Measurements from ENCODE around the gene CABP7.

The CABP7 gene

DNA sequence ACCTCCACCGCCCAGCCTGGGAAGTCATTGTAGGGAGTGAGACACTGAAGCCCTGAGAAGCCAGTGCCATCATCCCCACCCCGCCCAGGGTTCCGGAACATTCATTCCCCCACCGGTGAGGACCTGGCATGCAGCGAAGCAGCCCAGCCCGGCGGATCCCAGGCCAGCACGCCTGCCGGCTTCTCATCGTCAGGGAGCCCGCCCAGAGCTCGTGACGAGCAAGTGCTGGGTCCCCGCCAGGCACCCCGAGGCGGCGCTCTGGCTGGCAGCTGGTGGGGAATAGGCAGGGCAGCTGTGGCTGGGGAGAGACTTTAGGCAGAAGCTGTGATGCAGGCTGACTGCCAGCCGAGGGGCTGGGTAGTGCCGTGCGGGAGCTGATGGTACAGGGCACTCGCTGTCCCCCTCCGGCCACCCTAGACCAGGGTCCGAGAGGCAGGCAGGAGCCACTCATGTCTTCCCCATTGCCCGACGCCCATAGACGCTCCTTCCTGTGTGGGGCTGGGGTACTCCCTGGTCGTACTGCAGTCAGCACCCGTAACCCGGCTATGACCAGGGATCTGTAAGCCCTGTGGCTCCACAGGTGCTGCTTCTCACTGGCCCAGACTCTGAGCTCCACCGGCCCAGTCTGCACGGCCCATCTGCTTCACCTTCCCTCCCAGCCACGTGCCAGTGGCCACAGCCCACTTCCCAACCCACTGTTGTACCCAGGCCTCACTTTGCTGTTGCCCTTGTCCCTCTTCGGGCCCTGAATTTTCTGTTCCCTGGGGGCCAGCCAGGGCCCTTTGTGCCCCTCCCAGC is 24.5 kb upstream of the CABP7 start:
- Histone ChIP-seq H3K4me2 (ENCODE audit: insufficient read depth, low read length) (no peak overlapping the region), H3K36me3 (ENCODE audit: insufficient read depth, low read length) (peaks cover 73% of the 10 kb centered on the region), H3K4me1 (ENCODE audit: insufficient read depth, low read length) (no peaks in the 10 kb centered on the region), H3K27ac (ENCODE audit: low read length) (no peak overlapping the region), H3K4me3 (ENCODE audit: low read depth in 1 of 2, low read length in 2 of 2) (no peak overlapping the region), H3K9me3 (ENCODE audit: insufficient read depth, low read length, severe bottlenecking) (no peaks in the 10 kb centered on the region), H4K20me1 (ENCODE audit: insufficient read depth, low read length) (peaks cover 5% of the 10 kb centered on the region; the same call in 1 of the 2 replicates), H3K9ac (ENCODE audit: low read depth, low read length) (no peak overlapping the region), H2AFZ (ENCODE audit: low read depth, low read length) (no peak overlapping the region), H3K27me3 (ENCODE audit: insufficient read depth, low read length, poor library complexity) (no peaks in the 10 kb centered on the region), H3K79me2 (ENCODE audit: insufficient read depth, low read length) (no peaks in the 10 kb centered on the region)
- TF ChIP-seq, protein P1, sequence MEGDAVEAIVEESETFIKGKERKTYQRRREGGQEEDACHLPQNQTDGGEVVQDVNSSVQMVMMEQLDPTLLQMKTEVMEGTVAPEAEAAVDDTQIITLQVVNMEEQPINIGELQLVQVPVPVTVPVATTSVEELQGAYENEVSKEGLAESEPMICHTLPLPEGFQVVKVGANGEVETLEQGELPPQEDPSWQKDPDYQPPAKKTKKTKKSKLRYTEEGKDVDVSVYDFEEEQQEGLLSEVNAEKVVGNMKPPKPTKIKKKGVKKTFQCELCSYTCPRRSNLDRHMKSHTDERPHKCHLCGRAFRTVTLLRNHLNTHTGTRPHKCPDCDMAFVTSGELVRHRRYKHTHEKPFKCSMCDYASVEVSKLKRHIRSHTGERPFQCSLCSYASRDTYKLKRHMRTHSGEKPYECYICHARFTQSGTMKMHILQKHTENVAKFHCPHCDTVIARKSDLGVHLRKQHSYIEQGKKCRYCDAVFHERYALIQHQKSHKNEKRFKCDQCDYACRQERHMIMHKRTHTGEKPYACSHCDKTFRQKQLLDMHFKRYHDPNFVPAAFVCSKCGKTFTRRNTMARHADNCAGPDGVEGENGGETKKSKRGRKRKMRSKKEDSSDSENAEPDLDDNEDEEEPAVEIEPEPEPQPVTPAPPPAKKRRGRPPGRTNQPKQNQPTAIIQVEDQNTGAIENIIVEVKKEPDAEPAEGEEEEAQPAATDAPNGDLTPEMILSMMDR (IDR thresholded peaks at IDR 0.05; ENCODE audit: borderline replicate concordance, extremely low read depth, low read length, poor library complexity, severe bottlenecking): no peak
- TF ChIP-seq EZH2 (IDR thresholded peaks at IDR 0.05; ENCODE audit: borderline replicate concordance, low read depth, low read length, severe bottlenecking): no peak
- DNase-seq (no peak), ATAC-seq (ENCODE audit: insufficient read depth, low read depth) (no peak)

DNA sequence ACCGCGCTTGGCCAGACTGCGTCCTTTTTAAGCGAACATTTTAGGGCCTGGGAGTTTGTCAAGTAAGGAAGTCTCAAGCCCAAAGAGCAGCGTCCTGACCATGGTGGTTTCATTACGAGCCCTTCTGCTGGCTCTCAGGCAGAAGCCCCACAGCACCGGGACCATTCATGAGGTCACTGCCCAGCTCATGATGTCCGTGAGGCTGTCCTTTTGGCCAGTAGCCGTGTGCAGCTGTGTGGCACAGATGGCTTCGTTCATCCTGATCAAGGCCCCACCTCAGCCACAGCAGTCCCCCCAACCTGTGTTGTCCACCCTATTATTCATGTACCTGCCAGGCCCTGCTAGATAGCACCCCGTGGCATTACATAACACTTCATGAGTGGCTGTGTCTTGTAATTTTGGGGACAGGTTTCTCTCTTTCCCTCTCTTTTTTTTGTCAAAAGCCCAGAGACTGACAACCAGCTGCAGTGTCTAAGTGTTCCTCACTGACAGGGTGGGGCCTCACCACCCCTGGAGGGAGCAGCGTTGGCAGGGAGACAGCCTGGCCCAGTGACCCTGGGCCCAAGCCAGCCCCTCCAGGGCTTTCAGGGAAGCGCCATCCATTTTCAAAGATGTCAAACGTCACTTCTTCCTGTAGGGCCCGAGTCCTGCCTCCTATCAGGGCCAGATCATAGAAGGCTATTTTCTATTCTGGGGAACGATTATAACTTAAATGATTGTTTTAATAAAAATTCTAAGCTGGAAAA is 21.8 kb upstream of the CABP7 start:
- H3K4me1 ChIP-seq (ENCODE audit: insufficient read depth, low read length): no peaks in the 10 kb centered on the region
- no peak overlapping the region for H3K27ac ChIP-seq (ENCODE audit: low read length)
- H3K36me3 ChIP-seq (ENCODE audit: insufficient read depth, low read length): peaks cover 51% of the 10 kb centered on the region
- DNase-seq (no peak), ATAC-seq (ENCODE audit: insufficient read depth, low read depth) (no peak)
- H2AFZ ChIP-seq (ENCODE audit: low read depth, low read length): no peak overlapping the region
- no peaks in the 10 kb centered on the region for H3K27me3 ChIP-seq (ENCODE audit: insufficient read depth, low read length, poor library complexity)
- no peak overlapping the region for H3K4me2 ChIP-seq (ENCODE audit: insufficient read depth, low read length)
- no peaks in the 10 kb centered on the region for H3K79me2 ChIP-seq (ENCODE audit: insufficient read depth, low read length)
- TF ChIP-seq, protein P1 (IDR thresholded peaks at IDR 0.05; ENCODE audit: borderline replicate concordance, extremely low read depth, low read length, poor library complexity, severe bottlenecking): no peak
- no peak for TF ChIP-seq EZH2 (IDR thresholded peaks at IDR 0.05; ENCODE audit: borderline replicate concordance, low read depth, low read length, severe bottlenecking)
- no peak overlapping the region for H3K4me3 ChIP-seq (ENCODE audit: low read depth in 1 of 2, low read length in 2 of 2)
- H4K20me1 ChIP-seq (ENCODE audit: insufficient read depth, low read length): no peaks in the 10 kb centered on the region
- no peak overlapping the region for H3K9ac ChIP-seq (ENCODE audit: low read depth, low read length)
- no peaks in the 10 kb centered on the region for H3K9me3 ChIP-seq (ENCODE audit: insufficient read depth, low read length, severe bottlenecking)

DNA sequence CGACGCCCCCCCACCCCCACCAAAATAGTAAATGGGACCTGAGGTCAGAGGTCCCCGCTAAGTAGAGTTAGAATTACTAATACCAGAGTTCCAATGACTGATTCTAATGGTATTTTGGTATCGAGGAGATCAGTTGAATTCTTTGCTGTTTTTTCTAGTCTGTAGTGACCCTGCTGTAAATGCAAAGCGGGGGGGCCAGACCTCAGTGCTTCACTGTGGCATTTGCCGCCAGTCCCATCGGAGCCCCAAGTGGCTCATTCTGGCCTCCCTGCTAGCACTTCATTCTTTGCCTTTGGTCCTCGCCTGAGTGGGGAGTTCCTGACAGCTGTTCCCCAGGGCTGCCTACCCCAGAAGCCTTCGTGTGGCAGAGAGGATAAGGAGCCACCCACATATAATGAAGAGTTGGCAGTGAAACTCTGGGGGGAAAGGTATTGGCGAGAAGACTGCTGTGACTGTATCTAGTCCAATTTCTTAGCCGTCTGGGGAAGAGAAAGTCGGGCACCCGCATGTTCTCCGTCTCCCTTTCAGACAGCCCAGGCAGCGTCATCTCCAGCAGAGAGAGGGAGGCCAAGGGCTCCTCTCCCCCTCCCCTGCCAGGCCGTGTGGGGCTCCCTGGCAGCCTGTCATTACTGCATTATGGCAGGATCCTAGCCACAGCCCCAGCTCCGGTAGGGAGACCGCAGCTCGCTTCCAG is 19.4 kb upstream of the CABP7 start:
- TF ChIP-seq, protein P1 (IDR thresholded peaks at IDR 0.05; ENCODE audit: borderline replicate concordance, extremely low read depth, low read length, poor library complexity, severe bottlenecking): no peak
- no peak for TF ChIP-seq EZH2 (IDR thresholded peaks at IDR 0.05; ENCODE audit: borderline replicate concordance, low read depth, low read length, severe bottlenecking)
- DNase-seq: no peak
- Histone ChIP-seq H2AFZ (ENCODE audit: low read depth, low read length) (no peak overlapping the region), H4K20me1 (ENCODE audit: insufficient read depth, low read length) (no peaks in the 10 kb centered on the region), H3K36me3 (ENCODE audit: insufficient read depth, low read length) (peaks cover 28% of the 10 kb centered on the region), H3K79me2 (ENCODE audit: insufficient read depth, low read length) (no peaks in the 10 kb centered on the region), H3K4me2 (ENCODE audit: insufficient read depth, low read length) (no peak overlapping the region), H3K27ac (ENCODE audit: low read length) (no peak overlapping the region), H3K9me3 (ENCODE audit: insufficient read depth, low read length, severe bottlenecking) (no peaks in the 10 kb centered on the region), H3K27me3 (ENCODE audit: insufficient read depth, low read length, poor library complexity) (no peaks in the 10 kb centered on the region), H3K9ac (ENCODE audit: low read depth, low read length) (no peak overlapping the region), H3K4me3 (ENCODE audit: low read depth in 1 of 2, low read length in 2 of 2) (no peak overlapping the region), H3K4me1 (ENCODE audit: insufficient read depth, low read length) (no peaks in the 10 kb centered on the region)
- ATAC-seq (ENCODE audit: insufficient read depth, low read depth): no peak
